ENCODE measurements around the gene DHX58. TPM values are rescaled to one million over a fixed set of nuclear protein-coding genes. Genes with fewer than 3 reads are reported as not detected.

DHX58 gene
- total and polyA plus RNA-seq, 2 of the 4 experiments (the other 2 are of a cell fraction): 1.1 to 2.8 TPM

DNA sequence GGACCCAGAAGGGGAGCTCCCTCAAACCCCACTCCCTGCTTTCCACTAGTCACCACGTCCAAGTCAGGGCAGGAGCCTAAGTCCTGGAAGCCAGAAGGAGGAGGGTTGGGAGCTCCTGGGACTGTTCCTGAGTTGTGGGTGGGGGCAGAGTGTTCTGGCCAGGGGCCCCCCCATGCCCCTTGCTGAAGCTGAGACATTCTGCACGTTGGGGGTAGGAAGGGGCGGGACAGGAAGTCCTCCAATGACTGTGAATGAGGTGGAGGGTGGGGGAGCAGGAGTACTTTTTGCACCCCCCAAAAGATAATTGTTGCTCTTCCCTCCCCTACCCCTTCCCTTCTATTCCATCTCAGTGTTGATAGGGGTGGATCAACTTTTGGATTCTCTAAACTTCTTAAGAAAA, 40.7 kb downstream of the DHX58 start:
- POLR2A ChIA-PET (ENCODE audit: unreplicated experiment): no interaction called here
- no peak for TF ChIP-seq RCOR1 (IDR thresholded peaks at IDR 0.05; ENCODE audit: insufficient replicate concordance, low read length)
- no TSS peak for BruUV-seq (replicated peaks)

More for the DNA sequence above, 40.7 kb downstream of the DHX58 start:
- Histone ChIP-seq H3K23ac (ENCODE audit: low read depth, low read length) (no peak overlapping the region), H3K14ac (replicated peaks; ENCODE audit: low read depth, low read length) (no peak overlapping the region), H3K27me3 (ENCODE audit: control insufficient read depth, insufficient read depth, low read length) (peaks cover 72% of the 10 kb centered on the region), H2AK5ac (ENCODE audit: low read depth, low read length) (no peak overlapping the region), H2AFZ (replicated peaks; ENCODE audit: low read length, poor library complexity) (no peak overlapping the region), H2BK120ac (ENCODE audit: low read depth, low read length) (no peak overlapping the region), H3K9me3 (ENCODE audit: control insufficient read depth, insufficient read depth, low read length) (no peaks in the 10 kb centered on the region), H2BK15ac (ENCODE audit: low read depth, low read length) (no peak overlapping the region), H3K56ac (ENCODE audit: extremely low read depth, insufficient read depth, low read length) (no peak overlapping the region), H4K20me1 (ENCODE audit: insufficient read depth, low read length) (no peaks in the 10 kb centered on the region; the same call in 1 of the 2 replicates), H3K9me1 (ENCODE audit: insufficient read depth, low read length) (no peaks in the 10 kb centered on the region), H4K5ac (ENCODE audit: low read depth, low read length) (no peak overlapping the region), H3K4me1 (ENCODE audit: control insufficient read depth, insufficient read depth, low read length) (no peaks in the 10 kb centered on the region), H3K36me3 (ENCODE audit: control insufficient read depth, insufficient read depth, low read length) (no peaks in the 10 kb centered on the region), H3K4ac (ENCODE audit: low read depth, low read length) (no peak overlapping the region), H3K79me1 (ENCODE audit: low read depth in 1 of 2, low read length in 2 of 2) (no peaks in the 10 kb centered on the region), H3K18ac (ENCODE audit: low read depth, low read length) (no peak overlapping the region), H2BK5ac (ENCODE audit: low read depth, low read length, poor library complexity, severe bottlenecking) (no peak overlapping the region), H3K27ac (ENCODE audit: insufficient read depth, low read length) (no peak overlapping the region), H2BK20ac (ENCODE audit: low read depth, low read length) (no peak overlapping the region), H2AK9ac (replicated peaks; ENCODE audit: low read depth, low read length, poor library complexity) (no peak overlapping the region), H3K4me3 (ENCODE audit: insufficient read depth, low read depth, low read length) (no peak overlapping the region), H4K8ac (ENCODE audit: low read depth in 2 of 2, low read length in 2 of 2) (no peak overlapping the region), H3K4me2 (ENCODE audit: low read depth, low read length) (no peak overlapping the region), H4K91ac (ENCODE audit: insufficient read depth, low read depth, low read length) (no peak overlapping the region), H3K9ac (ENCODE audit: low read depth, low read length) (no peak overlapping the region)
- CTCF ChIA-PET: no interaction called here
- ATAC-seq (ENCODE audit: low read depth): no peak
- dilution Hi-C loops (cut with HindIII; ENCODE audit: low sequenced_read_pairs, unreplicated experiment) (no loop called here), intact Hi-C loops (cut with micrococcal nuclease) (no loop called here), in situ Hi-C loops (cut with MboI; ENCODE audit: low sequenced_read_pairs) (no loop called here)
- no peak for DNase-seq
- no CpG with 5 or more reads among the region's 3 CpGs for WGBS, 2 experiments (ENCODE audit: extremely low coverage in 2 of 2, insufficient read length in 1 of 2)
